ENCODE measurements around the gene COL8A2.

GRCh38 chr1:36135796-36136195, 10.8 kb upstream of the COL8A2 start:
- TF ChIP-seq CTCF (IDR thresholded peaks at IDR 0.05) (no peak), POLR2A (IDR thresholded peaks at IDR 0.05) (no peak), POLR2AphosphoS5 (IDR thresholded peaks at IDR 0.05) (no peak), EP300 (IDR thresholded peaks at IDR 0.05; ENCODE audit: low read depth) (no peak)
